MM.1S (cell line): Measurements from ENCODE around the gene CD3D.

Experiments used
- EZH2 ChIP-seq: fragments of 300-600 bp; sonication (generic); optimal IDR thresholded peaks from 2 replicates; pipeline ENCODE3; 2017; ENCODE audit warnings: low read depth, mild to moderate bottlenecking, antibody characterized with exemption, low read length, mixed read lengths
- EZH2phosphoT487 ChIP-seq: fragments of 300-600 bp; sonication (generic); IDR thresholded peaks from 2 replicates; pipeline ENCODE4 v1.6.1; 2018; ENCODE audit warnings: antibody characterized with exemption, low read length
- TF ChIP-seq, protein P1 (sequence below): fragments of 300-600 bp; sonication (generic); IDR thresholded peaks from 2 replicates; pipeline ENCODE4 v1.5.1; 2016; ENCODE audit warnings: antibody characterized with exemption, low read length, mixed read lengths

DNA sequence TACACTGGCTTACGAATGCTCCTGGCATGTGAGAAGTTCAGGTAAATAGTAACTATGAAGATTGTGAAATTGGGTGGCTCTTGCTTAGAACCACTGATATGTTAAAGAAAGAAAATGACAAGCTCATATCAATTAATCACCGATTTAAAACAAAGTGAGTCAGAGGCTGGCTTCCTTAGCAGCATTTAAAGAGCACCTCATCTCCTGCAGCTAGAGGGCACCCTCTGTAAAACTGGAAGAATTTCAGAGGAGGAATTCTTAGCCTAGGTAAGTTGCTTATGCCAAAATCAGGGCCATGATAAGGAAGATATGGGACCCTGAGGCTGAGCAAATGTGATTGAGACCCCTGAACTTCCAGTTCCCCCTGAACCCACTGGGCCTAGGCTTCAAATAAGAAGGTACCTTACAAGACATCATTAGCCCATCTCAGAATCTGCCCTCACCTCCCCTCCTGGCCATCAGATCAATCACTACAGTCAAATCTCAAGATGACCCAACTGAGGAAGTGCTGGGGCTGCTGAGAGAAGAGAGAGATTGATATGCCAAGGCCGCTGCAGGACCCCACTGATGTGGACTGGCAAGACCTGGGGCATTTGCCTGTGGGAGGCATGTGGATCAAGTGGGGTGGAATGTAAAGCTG, 46.6 kb downstream of the CD3D start:
- TF ChIP-seq, protein P1, sequence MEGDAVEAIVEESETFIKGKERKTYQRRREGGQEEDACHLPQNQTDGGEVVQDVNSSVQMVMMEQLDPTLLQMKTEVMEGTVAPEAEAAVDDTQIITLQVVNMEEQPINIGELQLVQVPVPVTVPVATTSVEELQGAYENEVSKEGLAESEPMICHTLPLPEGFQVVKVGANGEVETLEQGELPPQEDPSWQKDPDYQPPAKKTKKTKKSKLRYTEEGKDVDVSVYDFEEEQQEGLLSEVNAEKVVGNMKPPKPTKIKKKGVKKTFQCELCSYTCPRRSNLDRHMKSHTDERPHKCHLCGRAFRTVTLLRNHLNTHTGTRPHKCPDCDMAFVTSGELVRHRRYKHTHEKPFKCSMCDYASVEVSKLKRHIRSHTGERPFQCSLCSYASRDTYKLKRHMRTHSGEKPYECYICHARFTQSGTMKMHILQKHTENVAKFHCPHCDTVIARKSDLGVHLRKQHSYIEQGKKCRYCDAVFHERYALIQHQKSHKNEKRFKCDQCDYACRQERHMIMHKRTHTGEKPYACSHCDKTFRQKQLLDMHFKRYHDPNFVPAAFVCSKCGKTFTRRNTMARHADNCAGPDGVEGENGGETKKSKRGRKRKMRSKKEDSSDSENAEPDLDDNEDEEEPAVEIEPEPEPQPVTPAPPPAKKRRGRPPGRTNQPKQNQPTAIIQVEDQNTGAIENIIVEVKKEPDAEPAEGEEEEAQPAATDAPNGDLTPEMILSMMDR, result peak; percentile 61
- no peak for TF ChIP-seq EZH2phosphoT487
- no peak for TF ChIP-seq EZH2
